Activated CD8-positive, alpha-beta memory T cell treated with anti-CD3 and anti-CD28 coated beads for 36 hours (primary cell): ENCODE data around the gene TBC1D9. TPM values are rescaled to one million over a fixed set of nuclear protein-coding genes. Genes with fewer than 3 reads are reported as not detected.

Experiments
- CTCF ChIA-PET: fragments of 350-600 bp; sonication (Branson Sonifier 250); formaldehyde crosslinking; loops from one replicate; lab custom pipeline; 2021; ENCODE audit warnings: antibody characterized with exemption; lab: Charles Lee
- POLR2A ChIA-PET: fragments of 350-600 bp; sonication (Branson Sonifier 250); formaldehyde crosslinking; loops from one replicate; lab custom pipeline; 2021; ENCODE audit warnings: antibody characterized with exemption; lab: Charles Lee
- total RNA-seq, 2 experiments: library from RNA; stranded (reverse); gene quantifications; one replicate each; pipeline ENCODE4 v1.2.3, GENCODE V29; 2021

Gene TBC1D9
- total RNA-seq, 2 experiments from 2014 or later: 0.11 to 0.13 TPM

GRCh38 chr4:140581078-140581477 lies 175.1 kb downstream of the TBC1D9 start:
- CTCF ChIA-PET: no interaction called here
- POLR2A ChIA-PET: no interaction called here

- ChIA-PET CTCF (no interaction called here), POLR2A (no interaction called here)
Observed at GRCh38 chr4:140579278-140579677, 176.9 kb downstream of the TBC1D9 start.

GRCh38 chr4:140575489-140575888 lies 180.7 kb downstream of the TBC1D9 start:
- CTCF ChIA-PET: no interaction called here

GRCh38 chr4:140571620-140572019 lies 184.6 kb downstream of the TBC1D9 start:
- ChIA-PET POLR2A (no interaction called here), CTCF (no interaction called here)

More at GRCh38 chr4:140575489-140575888, 180.7 kb downstream of the TBC1D9 start:
- POLR2A ChIA-PET: no interaction called here

Other genes starting within 250 kb of the TBC1D9 start
- gene ELMOD2, start 232.2 kb downstream of the TBC1D9 start, total RNA-seq: 10 to 100 TPM; 14.4 to 15.9 TPM
- not detected for gene UCP1, start 187.4 kb downstream of the TBC1D9 start, total RNA-seq